ENCODE results near the gene FARS2.

FARS2 gene

GRCh38 chr6:5427586-5427985 is 166.3 kb downstream of the FARS2 start:
- DNase-seq (ENCODE audit: low read depth), result no peak

GRCh38 chr6:5433324-5433723 is 172.0 kb downstream of the FARS2 start:
- no peak for DNase-seq (ENCODE audit: low read depth)

GRCh38 chr6:5435449-5435848 is 174.1 kb downstream of the FARS2 start:
- no peak for DNase-seq (ENCODE audit: low read depth)

- DNase-seq (ENCODE audit: low read depth), result no peak
Measured at GRCh38 chr6:5438922-5439584, 177.7 kb downstream of the FARS2 start.

GRCh38 chr6:5439749-5440148 is 178.4 kb downstream of the FARS2 start:
- no peak for DNase-seq (ENCODE audit: low read depth)

- no peak for DNase-seq (ENCODE audit: low read depth)
Measured at GRCh38 chr6:5442319-5442718, 181.0 kb downstream of the FARS2 start.

GRCh38 chr6:5442916-5443315 is 181.6 kb downstream of the FARS2 start:
- DNase-seq (ENCODE audit: low read depth), result no peak

GRCh38 chr6:5443491-5443890 is 182.2 kb downstream of the FARS2 start:
- no peak for DNase-seq (ENCODE audit: low read depth)

GRCh38 chr6:5446362-5447075 is 185.2 kb downstream of the FARS2 start:
- DNase-seq (ENCODE audit: low read depth), result no peak

- DNase-seq (ENCODE audit: low read depth), result no peak
Measured at GRCh38 chr6:5447921-5448320, 186.6 kb downstream of the FARS2 start.

GRCh38 chr6:5450073-5450472 is 188.8 kb downstream of the FARS2 start:
- no peak for DNase-seq (ENCODE audit: low read depth)

- DNase-seq (ENCODE audit: low read depth), result no peak
Measured at GRCh38 chr6:5453546-5453945, 192.2 kb downstream of the FARS2 start.

GRCh38 chr6:5455142-5455541 is 193.8 kb downstream of the FARS2 start:
- DNase-seq (ENCODE audit: low read depth), result no peak

GRCh38 chr6:5457041-5457440 is 195.7 kb downstream of the FARS2 start:
- DNase-seq (ENCODE audit: low read depth), result no peak

GRCh38 chr6:5457983-5458683 is 196.8 kb downstream of the FARS2 start:
- no peak for DNase-seq (ENCODE audit: low read depth)

GRCh38 chr6:5459346-5459745 is 198.0 kb downstream of the FARS2 start:
- no peak for DNase-seq (ENCODE audit: low read depth)

- DNase-seq (ENCODE audit: low read depth), result no peak
Measured at GRCh38 chr6:5461365-5461764, 200.1 kb downstream of the FARS2 start.

GRCh38 chr6:5462856-5463255 is 201.5 kb downstream of the FARS2 start:
- DNase-seq (ENCODE audit: low read depth), result no peak

- no peak for DNase-seq (ENCODE audit: low read depth)
Measured at GRCh38 chr6:5463690-5464089, 202.4 kb downstream of the FARS2 start.

GRCh38 chr6:5464099-5464885 is 203.0 kb downstream of the FARS2 start:
- no peak for DNase-seq (ENCODE audit: low read depth)

GRCh38 chr6:5466281-5467136 is 205.2 kb downstream of the FARS2 start:
- DNase-seq (ENCODE audit: low read depth), result no peak
